MM.1S (cell line): Measurements from ENCODE around the gene MYMK.

ENCODE experiments used
- DNase-seq: peaks from one replicate; pipeline ENCODE4 v3.0.0-alpha.2; 2015
- H2AFZ ChIP-seq: fragments of 300-600 bp; sonication (generic); 2 replicates; pipeline ENCODE4 v1.6.0; 2016; ENCODE audit warnings: antibody characterized with exemption, low read length
- H3F3A ChIP-seq: fragments of 300-600 bp; sonication (generic); 2 replicates; pipeline ENCODE4 v1.6.1; 2016; ENCODE audit warnings: mild to moderate bottlenecking, antibody characterized with exemption, low read length, moderate library complexity, mixed read lengths; ENCODE audit not compliant: insufficient read depth
- H3K27ac ChIP-seq: fragments of 300-600 bp; sonication (generic); 2 replicates; pipeline ENCODE4 v1.5.1; 2016; ENCODE audit warnings: mild to moderate bottlenecking, low read length
- H3K27me3 ChIP-seq: fragments of 300-600 bp; sonication (generic); replicated peaks from 2 replicates; pipeline ENCODE4 v1.6.0; 2016; ENCODE audit warnings: low read length; ENCODE audit not compliant: insufficient read depth
- H3K36me3 ChIP-seq: fragments of 300-600 bp; sonication (generic); replicated peaks from 2 replicates; pipeline ENCODE4 v1.6.1; 2016; ENCODE audit warnings: mild to moderate bottlenecking, low read length, mixed read lengths; ENCODE audit not compliant: insufficient read depth
- H3K4me1 ChIP-seq: fragments of 300-600 bp; sonication (generic); 2 replicates; pipeline ENCODE4 v1.6.1; 2016; ENCODE audit warnings: low read length, mixed read lengths
- H3K4me2 ChIP-seq: fragments of 300-600 bp; sonication (generic); 2 replicates; pipeline ENCODE4 v1.6.0; 2016; ENCODE audit warnings: low read depth, low read length
- H3K4me3 ChIP-seq: fragments of 300-600 bp; sonication (generic); 2 replicates; pipeline ENCODE4 v1.5.1; 2016; ENCODE audit warnings: low read length, mixed read lengths
- H3K79me2 ChIP-seq: fragments of 300-600 bp; sonication (generic); 2 replicates; pipeline ENCODE4 v1.6.1; 2016; ENCODE audit warnings: mixed run types, low read length, mixed read lengths
- H3K9ac ChIP-seq: fragments of 300-600 bp; sonication (generic); 2 replicates; pipeline ENCODE4 v1.6.1; 2016; ENCODE audit warnings: low read length, mixed read lengths
- H3K9me2 ChIP-seq: fragments of 300-600 bp; sonication (generic); replicated peaks from 2 replicates; pipeline ENCODE4 v1.6.1; 2016; ENCODE audit warnings: mild to moderate bottlenecking, low read length, mixed read lengths; ENCODE audit not compliant: insufficient read depth
- H3K9me3 ChIP-seq: fragments of 300-600 bp; sonication (generic); replicated peaks from 2 replicates; pipeline ENCODE4 v1.6.1; 2016; ENCODE audit warnings: mild to moderate bottlenecking, low read length, mixed read lengths; ENCODE audit not compliant: insufficient read depth
- H4K20me1 ChIP-seq: fragments of 300-600 bp; sonication (generic); 2 replicates; pipeline ENCODE4 v1.6.1; 2016; ENCODE audit warnings: mild to moderate bottlenecking, low read length, moderate library complexity, mixed read lengths; ENCODE audit not compliant: insufficient read depth
- EZH2 ChIP-seq: fragments of 300-600 bp; sonication (generic); optimal IDR thresholded peaks from 2 replicates; pipeline ENCODE3; 2017; ENCODE audit warnings: low read depth, mild to moderate bottlenecking, antibody characterized with exemption, low read length, mixed read lengths
- EZH2phosphoT487 ChIP-seq: fragments of 300-600 bp; sonication (generic); IDR thresholded peaks from 2 replicates; pipeline ENCODE4 v1.6.1; 2018; ENCODE audit warnings: antibody characterized with exemption, low read length
- TF ChIP-seq, protein P1 (sequence below): fragments of 300-600 bp; sonication (generic); IDR thresholded peaks from 2 replicates; pipeline ENCODE4 v1.5.1; 2016; ENCODE audit warnings: antibody characterized with exemption, low read length, mixed read lengths

Gene MYMK

GRCh38 chr9:133560944-133561343 is 36.2 kb upstream of the MYMK start:
- peaks cover 12% of the 10 kb centered on the region for H3K4me1 ChIP-seq
- no peaks in the 10 kb centered on the region for H3K9me2 ChIP-seq
- H3K9me3 ChIP-seq, result no peaks in the 10 kb centered on the region
- no peak for DNase-seq
- H3K27ac ChIP-seq, result no peak overlapping the region
- H3K36me3 ChIP-seq, result no peaks in the 10 kb centered on the region
- peak overlapping the region; percentile 39; the same call in 1 of the 2 replicates for H3K4me2 ChIP-seq
- H3K79me2 ChIP-seq, result no peaks in the 10 kb centered on the region
- TF ChIP-seq EZH2phosphoT487 (no peak), EZH2 (no peak)
- TF ChIP-seq, protein P1, sequence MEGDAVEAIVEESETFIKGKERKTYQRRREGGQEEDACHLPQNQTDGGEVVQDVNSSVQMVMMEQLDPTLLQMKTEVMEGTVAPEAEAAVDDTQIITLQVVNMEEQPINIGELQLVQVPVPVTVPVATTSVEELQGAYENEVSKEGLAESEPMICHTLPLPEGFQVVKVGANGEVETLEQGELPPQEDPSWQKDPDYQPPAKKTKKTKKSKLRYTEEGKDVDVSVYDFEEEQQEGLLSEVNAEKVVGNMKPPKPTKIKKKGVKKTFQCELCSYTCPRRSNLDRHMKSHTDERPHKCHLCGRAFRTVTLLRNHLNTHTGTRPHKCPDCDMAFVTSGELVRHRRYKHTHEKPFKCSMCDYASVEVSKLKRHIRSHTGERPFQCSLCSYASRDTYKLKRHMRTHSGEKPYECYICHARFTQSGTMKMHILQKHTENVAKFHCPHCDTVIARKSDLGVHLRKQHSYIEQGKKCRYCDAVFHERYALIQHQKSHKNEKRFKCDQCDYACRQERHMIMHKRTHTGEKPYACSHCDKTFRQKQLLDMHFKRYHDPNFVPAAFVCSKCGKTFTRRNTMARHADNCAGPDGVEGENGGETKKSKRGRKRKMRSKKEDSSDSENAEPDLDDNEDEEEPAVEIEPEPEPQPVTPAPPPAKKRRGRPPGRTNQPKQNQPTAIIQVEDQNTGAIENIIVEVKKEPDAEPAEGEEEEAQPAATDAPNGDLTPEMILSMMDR, result no peak
- no peak overlapping the region for H3K9ac ChIP-seq
- H2AFZ ChIP-seq, result no peak overlapping the region
- H3K4me3 ChIP-seq, result no peak overlapping the region
- no peaks in the 10 kb centered on the region for H4K20me1 ChIP-seq
- H3K27me3 ChIP-seq, result peaks cover 36% of the 10 kb centered on the region
- H3F3A ChIP-seq, result no peaks in the 10 kb centered on the region

GRCh38 chr9:133560311-133560710 is 35.6 kb upstream of the MYMK start:
- no peaks in the 10 kb centered on the region for H3K9me2 ChIP-seq
- H3K79me2 ChIP-seq, result no peaks in the 10 kb centered on the region
- H3K4me2 ChIP-seq, result no peak overlapping the region
- DNase-seq, result no peak
- peaks cover 12% of the 10 kb centered on the region for H3K4me1 ChIP-seq
- no peaks in the 10 kb centered on the region for H3F3A ChIP-seq
- H3K27me3 ChIP-seq, result peaks cover 31% of the 10 kb centered on the region
- H3K27ac ChIP-seq, result no peak overlapping the region
- H3K9me3 ChIP-seq, result no peaks in the 10 kb centered on the region
- H2AFZ ChIP-seq, result no peak overlapping the region
- no peaks in the 10 kb centered on the region for H4K20me1 ChIP-seq
- TF ChIP-seq, protein P1, result no peak
- no peak for TF ChIP-seq EZH2phosphoT487
- TF ChIP-seq EZH2, result no peak
- H3K36me3 ChIP-seq, result no peaks in the 10 kb centered on the region
- no peak overlapping the region for H3K4me3 ChIP-seq
- H3K9ac ChIP-seq, result no peak overlapping the region

DNA sequence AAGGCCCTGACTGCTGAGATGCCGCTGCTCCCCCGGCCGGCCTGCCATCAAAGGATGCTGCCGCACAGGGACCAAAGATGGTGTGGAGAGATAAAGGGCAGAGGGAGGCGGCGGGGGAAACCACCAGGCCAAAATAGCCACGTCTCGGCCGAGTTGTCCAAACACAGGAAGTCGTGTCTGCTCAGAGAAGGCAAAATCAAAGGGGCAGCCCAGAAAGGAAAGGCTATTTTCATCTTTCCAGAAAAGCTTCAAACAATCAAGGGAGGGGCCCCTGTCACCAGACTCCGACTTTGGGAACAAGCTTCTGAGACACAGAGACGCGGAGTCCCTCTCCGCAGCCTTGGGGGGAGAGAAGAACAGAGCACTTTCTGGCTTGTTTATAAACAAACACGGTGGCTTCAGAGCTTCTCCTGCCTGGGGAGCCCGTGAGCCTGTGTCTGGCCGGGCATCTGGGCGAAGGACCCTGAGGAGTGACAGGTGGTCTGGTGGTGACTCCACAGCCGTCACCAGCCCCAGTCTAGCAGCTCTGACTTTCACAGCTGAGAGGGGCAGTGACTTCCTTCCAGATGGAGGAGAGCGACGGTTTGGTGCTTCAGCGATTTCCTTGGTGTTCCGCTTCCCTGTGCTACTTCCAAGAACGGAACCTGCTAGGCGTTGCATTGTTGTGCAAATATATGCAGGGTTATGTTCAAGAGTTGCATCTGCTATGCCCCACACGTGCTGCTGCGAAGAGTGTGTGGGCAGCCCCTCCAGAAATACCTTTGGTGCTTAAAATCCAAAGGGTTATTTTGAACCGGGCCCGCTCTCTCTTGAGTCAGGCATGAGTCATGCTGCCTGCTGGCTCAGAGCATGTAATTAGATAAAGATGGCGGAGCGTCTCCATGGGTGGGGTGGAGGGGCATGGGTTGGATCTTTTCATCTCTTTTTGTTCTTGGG is 33.7 kb upstream of the MYMK start:
- Histone ChIP-seq H3K36me3 (no peaks in the 10 kb centered on the region), H3K9me3 (no peaks in the 10 kb centered on the region), H3K4me2 (peak overlapping the region; percentile 67), H3K9ac (no peak overlapping the region), H3K27ac (peak overlapping the region; percentile 36; the same call in 1 of the 2 replicates), H3K9me2 (no peaks in the 10 kb centered on the region), H4K20me1 (no peaks in the 10 kb centered on the region), H2AFZ (peak overlapping the region; percentile 38), H3K27me3 (peaks cover 41% of the 10 kb centered on the region), H3K79me2 (no peaks in the 10 kb centered on the region), H3F3A (no peaks in the 10 kb centered on the region), H3K4me1 (peaks cover 12% of the 10 kb centered on the region), H3K4me3 (peak overlapping the region; percentile 29)
- DNase-seq, result peak; percentile 50
- TF ChIP-seq EZH2 (no peak), EZH2phosphoT487 (no peak)
- TF ChIP-seq, protein P1, result no peak
